Measurements from ENCODE around the gene LPCAT3.
A peak's percentile ranks its signal among the peaks of the same experiment; 100 is the strongest.

LPCAT3 gene

DNA sequence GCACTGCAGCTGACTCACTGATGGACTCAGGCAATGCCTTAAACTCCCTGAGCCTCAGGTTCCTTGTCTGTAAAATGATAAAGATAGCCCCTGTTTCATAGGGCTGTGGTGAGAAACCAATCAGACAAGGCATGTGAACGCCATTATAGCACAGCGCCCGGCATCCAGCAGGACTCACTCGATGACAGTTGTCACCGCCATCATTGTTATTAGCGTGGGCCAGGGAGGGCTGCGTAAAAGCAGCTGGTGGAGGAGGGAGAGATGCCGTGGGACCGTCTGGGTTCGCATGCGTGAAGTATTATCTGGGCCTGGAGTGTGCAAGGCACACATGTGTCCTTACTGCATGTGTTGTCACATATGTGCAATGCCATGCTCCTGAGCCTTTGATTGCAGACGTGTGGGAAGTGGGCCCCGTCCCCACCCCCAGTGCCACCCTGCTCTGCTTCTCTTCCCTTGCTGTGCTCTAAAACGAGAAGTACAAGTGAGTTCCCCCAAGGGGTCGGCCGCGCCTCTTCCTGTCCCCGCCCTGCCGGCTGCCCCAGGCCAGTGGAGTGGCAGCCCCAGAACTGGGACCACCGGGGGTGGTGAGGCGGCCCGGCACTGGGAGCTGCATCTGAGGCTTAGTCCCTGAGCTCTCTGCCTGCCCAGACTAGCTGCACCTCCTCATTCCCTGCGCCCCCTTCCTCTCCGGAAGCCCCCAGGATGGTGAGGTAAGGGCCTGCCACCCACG lies 67.3 kb downstream of the LPCAT3 start, which contains the start of gene PTPN6:
PTPN6 (plus strand) TSS at position 546 of the 730 bp plus-strand sequence; CDS start at position 703, 157 bp downstream.
- peak; percentile 46 for DNase-seq

DNA sequence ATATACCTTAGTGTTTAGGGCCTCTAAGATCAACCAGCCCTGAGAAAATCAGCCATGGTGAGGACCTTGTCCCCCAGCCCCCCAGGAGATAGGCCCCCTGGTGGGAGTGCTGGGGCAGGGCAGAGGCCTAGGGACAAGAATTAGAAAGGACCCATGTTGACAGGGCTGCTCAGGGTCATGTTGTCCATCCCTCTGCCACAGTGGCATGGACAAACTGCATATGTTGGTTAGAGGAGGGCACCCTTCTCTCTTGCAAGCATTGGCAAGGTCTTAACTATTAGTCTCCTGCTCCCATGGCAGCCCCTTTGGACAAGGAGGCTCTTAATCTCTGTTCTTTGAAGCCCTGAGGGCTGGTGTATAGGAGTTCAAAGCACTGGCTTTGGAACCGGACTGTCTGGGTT lies 67.9 kb downstream of the LPCAT3 start:
- no peak for DNase-seq

DNA sequence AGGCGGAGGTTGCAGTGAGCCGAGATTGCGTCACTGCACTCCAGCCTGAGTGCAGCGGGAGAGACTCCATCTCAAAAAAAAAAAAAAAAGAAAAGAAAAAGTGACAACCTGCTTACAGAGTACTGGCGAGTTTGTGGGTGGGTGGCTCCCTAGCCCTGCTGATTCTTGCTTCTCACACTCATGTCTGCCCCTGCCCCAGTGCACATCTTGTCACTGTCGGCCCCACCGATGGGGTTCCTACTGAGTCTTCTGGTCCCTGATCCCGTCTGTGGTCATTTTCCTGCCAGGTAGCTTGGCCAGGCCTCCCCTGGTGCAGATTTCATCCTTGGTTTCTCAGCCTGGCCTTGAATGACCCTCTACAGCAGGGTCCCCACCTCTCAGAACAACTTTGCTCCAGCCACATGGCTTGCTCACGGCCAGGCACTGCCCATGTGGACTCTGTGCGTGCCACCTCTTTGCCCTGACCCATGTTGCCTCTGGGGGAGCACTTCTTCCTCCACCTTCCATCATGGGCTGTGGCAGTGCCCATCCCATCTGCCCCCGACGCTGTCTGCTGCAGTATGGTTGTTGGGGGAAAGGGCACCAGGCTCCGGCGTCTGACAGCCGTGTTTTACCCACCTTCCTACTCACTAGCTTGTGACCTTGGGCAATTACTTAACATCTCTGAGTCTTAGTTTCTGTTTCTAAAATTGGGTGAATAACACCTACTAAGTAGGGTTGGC lies 69.2 kb downstream of the LPCAT3 start:
- no peak for DNase-seq

DNA sequence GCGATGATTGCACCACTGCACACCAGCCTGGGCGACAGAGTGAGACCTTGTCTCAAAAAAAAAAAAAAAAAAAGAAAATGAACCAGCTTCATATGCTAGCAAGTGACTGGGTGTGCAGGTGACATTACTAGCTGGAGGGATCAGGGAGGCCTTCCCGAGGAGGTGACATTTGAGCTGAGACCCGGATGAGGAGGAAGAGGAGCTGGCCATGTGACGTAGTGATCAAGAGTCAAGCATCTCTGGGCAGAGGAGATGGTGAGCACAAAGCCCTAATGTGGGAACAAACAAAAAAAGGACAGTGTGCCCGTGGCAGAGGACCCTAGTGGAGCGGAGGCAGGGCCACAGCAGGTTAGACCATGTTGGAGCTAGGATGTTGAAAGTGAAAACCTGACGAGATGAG lies 70.7 kb downstream of the LPCAT3 start:
- DNase-seq = no peak

DNA sequence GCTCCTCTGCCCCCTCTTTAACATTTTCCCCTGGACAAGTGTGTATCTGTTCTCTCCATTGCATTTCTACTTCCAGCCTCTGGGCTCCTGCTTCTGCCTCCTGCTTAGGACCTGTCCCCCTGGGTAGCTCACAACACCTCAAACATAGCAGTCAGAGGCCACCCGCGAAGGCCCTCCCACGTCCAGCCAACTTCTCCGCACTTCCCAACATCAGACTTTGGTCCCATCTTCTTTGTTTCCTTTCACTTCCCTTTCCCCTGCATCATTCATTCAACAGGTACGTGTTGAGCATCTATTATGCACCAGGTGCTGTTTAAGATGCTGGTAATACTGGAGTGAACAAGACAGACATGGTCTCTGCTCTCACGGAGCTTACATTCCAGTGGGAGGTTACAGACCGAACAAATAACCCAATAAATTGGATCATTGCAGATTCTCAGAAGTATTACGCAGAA lies 71.3 kb downstream of the LPCAT3 start:
- no peak for DNase-seq

DNA sequence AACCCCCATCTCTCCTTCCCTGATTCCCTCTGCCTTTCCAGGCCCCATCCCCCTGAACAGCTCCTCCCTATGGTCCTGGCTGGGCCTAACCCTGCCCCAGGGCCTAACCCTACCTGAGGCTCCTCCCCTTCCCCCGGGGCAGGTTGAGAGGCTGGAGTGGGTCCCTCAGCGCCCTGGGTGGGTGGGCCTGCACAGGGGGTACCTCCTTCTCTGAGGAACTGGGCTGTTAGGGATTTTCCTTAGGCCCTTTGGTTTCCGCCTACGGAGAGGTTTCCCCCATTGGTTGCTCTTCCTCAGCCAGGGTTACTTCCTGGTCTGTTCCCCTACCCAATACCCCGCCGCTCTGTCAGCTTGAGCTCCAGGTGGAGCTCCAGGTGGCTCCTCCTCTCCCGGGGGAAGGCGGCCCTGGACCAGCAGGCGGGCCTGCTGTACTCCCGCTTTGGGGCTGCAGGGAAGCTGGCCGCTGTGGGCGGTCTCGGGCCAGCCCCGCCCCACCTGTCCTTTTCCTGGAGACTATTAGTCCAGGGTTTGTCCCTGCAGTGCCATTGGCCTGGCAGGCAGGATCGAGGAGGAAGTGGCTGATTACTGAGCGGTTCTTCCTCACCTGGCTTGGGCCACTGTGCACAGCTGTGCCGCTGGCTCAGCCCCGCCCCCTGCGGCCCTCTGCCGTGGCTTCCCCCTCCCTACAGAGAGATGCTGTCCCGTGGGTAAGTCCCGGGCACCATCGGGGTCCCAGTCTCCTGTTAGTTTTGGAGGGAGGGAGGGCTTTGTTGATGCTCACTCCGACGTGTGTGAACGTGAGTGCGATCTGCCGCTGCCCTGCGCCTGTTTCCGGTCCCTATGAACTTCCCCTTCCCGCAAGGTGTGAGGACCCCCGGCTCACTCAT lies 72.0 kb downstream of the LPCAT3 start:
- DNase-seq = peak; percentile 54

DNA sequence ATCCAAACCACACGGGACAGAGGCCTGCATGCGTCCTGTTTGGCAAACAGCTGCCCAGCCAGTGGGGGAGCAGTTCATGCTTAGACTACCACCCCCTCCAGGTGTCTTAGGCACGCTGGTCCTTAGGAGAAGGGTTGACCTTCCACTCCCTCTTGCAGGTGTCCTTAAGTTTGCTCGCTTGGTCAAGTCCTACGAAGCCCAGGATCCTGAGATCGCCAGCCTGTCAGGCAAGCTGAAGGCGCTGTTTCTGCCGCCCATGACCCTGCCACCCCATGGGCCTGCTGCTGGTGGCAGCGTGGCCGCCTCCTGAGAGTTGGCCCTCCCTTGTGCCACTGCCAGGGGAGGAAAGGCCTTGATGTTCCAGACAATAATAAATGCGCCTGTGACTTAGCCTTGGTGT lies 72.7 kb downstream of the LPCAT3 start:
- no peak for DNase-seq

DNA sequence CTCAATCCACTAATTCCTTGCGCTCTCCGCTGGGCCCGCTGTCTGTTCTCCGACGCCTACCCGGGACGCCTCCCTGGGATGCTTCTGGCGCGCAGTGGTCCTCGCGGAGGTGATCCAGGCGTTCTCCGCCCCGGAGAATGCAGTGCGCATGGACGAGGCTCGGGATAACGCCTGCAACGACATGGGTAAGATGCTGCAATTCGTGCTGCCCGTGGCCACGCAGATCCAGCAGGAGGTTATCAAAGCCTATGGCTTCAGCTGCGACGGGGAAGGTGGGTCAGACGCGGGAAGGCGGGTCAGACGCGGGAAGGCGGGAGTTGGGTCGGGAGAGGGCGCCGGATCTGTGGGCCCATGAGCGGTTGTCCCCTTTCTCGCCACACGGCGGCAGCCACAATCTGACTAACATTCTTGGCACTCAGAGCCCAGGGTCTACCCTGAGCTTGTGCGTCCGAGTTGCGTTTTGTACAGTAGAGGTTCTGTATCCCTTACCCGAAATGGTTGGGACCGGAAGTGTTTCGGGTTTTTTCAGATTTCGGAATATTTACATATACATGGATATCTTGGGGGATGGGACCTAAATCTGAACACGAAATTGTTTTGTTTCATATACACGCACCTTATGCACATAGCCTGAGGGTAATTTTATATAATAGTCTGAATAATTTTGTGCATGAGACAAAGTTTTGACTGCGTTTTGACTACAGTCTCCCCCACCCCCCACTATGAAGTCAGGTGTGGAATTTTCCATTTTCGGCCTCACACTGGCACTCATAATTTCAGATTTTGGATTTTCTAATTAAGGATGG lies 73.7 kb downstream of the LPCAT3 start:
- DNase-seq = peak; percentile 83

DNA sequence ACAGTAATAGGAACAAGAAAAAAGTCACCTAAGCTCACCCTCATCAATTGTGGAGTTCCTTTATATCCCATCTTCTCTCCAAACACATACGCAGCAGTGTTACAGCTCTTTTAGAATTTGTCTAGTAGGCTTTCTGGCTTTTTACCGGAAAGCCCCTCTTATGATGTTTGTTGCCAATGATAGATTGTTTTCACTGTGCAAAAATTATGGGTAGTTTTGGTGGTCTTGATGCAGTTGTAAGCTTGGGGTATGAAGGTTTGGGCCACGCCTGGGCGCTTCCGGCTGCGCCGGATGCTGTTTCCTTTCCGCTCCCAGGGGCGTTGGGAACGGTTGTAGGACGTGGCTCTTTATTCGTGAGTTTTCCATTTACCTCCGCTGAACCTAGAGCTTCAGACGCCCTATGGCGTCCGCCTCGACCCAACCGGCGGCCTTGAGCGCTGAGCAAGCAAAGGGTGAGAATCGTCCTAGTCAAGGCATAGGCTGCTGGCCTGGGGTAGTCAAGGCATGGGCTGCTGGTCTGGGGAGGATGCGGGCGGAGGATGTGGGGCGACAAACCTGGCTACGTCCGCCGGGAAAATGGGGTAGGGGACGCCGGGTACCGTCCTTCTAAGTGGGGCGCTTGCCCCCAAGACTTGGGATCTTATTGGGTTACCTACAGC lies 74.4 kb downstream of the LPCAT3 start, which contains the start of the genes C12orf57 and RNU7-1:
C12orf57 (plus strand) TSS at position 301 of the 659 bp plus-strand sequence; CDS start at position 401, 100 bp downstream.
RNU7-1 (plus strand) TSS at position 95 of the 659 bp plus-strand sequence.
- DNase-seq = peak; percentile 60

DNA sequence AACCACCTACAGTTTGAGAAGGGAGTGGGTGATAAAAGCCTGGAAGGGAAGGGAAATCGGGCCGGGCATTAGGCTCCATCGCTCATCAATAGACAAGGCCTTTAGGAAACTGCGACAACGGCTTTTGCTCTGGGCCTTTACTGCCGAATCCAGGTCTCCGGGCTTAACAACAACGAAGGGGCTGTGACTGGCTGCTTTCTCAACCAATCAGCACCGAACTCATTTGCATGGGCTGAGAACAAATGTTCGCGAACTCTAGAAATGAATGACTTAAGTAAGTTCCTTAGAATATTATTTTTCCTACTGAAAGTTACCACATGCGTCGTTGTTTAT lies 74.9 kb downstream of the LPCAT3 start:
- DNase-seq = peak; percentile 75

DNA sequence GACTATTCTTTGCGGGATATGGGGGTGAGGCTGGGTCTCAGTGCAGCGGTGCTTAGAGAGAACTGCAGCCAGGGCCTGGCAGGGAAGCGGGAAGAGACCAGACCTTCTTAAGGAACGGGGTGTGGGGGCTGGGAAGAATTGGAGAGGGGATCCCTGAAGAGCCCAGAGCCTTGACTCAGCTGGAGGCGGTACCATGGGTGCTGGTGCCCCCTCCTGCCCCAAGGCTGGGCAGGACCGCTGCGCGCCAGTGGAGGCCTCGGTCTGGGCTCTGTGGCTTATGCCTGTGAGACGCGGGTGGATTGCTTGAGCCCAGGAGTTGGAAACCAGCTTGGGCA lies 76.0 kb downstream of the LPCAT3 start:
- DNase-seq = no peak

DNA sequence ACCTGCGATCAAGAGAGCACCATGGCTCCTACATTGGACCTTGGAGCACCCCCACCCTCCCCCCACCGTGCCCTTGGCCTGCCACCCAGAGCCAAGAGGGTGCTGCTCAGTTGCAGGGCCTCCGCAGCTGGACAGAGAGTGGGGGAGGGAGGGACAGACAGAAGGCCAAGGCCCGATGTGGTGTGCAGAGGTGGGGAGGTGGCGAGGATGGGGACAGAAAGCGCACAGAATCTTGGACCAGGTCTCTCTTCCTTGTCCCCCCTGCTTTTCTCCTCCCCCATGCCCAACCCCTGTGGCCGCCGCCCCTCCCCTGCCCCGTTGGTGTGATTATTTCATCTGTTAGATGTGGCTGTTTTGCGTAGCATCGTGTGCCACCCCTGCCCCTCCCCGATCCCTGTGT lies 76.5 kb downstream of the LPCAT3 start:
- no peak for DNase-seq

DNA sequence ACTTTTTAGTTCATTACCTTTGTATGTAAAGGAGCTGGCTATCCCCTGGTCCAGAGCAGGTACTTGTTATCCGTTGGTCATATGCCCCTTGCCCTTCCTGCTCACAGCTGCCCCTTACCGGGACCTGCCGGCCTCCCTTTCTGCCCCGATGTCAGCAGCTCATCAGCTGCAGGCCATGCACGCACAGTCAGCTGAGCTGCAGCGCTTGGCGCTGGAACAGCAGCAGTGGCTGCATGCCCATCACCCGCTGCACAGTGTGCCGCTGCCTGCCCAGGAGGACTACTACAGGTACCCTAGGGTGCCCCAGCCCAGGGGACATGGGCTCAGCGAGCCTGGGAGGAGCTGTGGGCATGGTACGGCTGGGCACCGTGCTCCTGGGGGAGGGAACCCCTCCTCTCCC lies 77.0 kb downstream of the LPCAT3 start:
- no peak for DNase-seq

DNA sequence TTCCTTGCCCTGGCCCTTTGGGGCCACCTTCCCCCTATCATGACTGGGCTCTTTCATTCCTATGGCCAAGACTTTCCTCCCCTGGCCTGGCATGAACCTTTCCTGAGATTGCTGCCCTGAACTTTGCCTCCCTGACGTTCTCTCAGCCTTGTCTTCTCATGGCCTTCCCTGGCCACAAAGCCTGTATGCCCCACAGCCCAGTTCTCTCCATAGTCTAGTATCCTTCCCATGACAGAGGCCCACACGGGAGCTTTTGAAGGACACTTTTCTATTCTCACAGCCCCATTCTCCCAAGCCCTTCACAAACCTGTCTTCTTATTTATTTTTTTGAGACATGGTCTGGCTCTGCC lies 79.1 kb downstream of the LPCAT3 start:
- DNase-seq = no peak

DNA sequence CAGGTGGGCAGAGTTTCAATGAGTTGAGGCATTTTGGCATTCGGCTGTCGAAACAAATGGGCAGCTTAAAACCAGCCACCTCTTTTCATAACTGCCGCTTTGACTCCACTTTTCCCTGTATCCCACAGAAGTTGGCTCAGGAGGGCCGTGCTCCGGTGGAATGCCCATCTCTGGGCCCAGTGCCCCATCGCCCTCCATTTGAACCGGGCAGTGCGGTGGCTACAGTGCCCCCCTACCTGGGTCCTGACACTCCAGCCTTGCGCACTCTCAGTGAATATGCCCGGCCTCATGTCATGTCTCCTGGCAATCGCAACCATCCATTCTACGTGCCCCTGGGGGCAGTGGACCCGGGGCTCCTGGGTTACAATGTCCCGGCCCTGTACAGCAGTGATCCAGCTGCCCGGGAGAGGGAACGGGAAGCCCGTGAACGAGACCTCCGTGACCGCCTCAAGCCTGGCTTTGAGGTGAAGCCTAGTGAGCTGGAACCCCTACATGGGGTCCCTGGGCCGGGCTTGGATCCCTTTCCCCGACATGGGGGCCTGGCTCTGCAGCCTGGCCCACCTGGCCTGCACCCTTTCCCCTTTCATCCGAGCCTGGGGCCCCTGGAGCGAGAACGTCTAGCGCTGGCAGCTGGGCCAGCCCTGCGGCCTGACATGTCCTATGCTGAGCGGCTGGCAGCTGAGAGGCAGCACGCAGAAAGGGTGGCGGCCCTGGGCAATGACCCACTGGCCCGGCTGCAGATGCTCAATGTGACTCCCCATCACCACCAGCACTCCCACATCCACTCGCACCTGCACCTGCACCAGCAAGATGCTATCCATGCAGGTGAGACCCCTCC lies 79.7 kb downstream of the LPCAT3 start:
- DNase-seq = no peak

DNA sequence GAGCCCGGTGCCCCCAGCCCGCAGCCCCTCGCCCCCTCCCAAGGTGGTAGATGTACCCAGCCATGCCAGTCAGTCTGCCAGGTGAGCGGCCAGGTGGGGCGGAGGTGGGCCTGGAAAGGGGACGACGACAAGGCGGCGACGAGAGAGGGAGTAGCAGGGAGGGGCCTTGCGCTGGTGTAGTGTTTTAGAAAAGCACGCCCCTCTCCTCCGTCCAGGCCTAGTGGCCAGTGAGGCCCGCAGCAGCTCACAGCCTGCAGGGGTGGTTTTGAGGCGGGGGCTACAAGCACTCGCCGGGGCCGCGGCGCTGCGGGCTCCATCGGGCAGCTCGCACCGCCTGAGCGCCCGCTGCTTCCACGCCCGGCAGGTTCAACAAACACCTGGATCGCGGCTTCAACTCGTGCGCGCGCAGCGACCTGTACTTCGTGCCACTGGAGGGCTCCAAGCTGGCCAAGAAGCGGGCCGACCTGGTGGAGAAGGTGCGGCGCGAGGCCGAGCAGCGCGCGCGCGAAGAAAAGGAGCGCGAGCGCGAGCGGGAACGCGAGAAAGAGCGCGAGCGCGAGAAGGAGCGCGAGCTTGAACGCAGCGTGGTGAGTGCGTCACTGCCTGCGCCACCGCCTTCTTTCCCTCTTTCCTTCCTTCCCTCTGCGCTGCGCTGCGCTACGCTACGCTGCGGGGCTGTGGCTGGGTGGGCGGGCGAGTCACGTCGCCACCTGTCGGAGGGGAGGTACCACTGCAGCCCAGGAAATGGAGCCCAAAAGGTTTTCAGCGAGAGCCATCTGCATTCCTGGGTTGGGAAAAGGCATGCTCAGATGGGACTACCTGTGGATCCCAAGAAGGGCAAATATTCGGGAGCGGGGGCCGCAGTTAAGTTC lies 80.6 kb downstream of the LPCAT3 start:
- DNase-seq = peak; percentile 88

DNA sequence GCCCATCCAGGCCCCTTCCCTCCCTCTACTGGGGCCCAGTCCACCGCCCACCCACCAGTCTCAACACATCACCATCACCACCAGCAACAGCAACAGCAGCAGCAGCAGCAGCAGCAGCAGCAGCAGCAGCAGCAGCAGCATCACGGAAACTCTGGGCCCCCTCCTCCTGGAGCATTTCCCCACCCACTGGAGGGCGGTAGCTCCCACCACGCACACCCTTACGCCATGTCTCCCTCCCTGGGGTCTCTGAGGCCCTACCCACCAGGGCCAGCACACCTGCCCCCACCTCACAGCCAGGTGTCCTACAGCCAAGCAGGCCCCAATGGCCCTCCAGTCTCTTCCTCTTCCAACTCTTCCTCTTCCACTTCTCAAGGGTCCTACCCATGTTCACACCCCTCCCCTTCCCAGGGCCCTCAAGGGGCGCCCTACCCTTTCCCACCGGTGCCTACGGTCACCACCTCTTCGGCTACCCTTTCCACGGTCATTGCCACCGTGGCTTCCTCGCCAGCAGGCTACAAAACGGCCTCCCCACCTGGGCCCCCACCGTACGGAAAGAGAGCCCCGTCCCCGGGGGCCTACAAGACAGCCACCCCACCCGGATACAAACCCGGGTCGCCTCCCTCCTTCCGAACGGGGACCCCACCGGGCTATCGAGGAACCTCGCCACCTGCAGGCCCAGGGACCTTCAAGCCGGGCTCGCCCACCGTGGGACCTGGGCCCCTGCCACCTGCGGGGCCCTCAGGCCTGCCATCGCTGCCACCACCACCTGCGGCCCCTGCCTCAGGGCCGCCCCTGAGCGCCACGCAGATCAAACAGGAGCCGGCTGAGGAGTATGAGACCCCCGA lies 81.4 kb downstream of the LPCAT3 start:
- peak; percentile 62 for DNase-seq

DNA sequence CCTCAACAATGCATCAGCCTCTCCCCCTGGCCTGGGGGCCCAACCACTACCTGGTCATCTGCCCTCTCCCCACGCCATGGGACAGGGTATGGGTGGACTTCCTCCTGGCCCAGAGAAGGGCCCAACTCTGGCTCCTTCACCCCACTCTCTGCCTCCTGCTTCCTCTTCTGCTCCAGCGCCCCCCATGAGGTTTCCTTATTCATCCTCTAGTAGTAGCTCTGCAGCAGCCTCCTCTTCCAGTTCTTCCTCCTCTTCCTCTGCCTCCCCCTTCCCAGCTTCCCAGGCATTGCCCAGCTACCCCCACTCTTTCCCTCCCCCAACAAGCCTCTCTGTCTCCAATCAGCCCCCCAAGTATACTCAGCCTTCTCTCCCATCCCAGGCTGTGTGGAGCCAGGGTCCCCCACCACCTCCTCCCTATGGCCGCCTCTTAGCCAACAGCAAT lies 82.1 kb downstream of the LPCAT3 start:
- DNase-seq = no peak
